Activated effector memory CD4-positive, alpha-beta T cell treated with anti-CD3 and anti-CD28 coated beads, Interleukin-2, amount 50 U/mL, for 16 hours (primary cell): ENCODE measurements around the gene CORT.
A peak's percentile ranks its signal among the peaks of the same experiment; 100 is the strongest.
"Not testable (repeated sequence)": the region's sequence is repeated elsewhere in the genome, so short reads cannot be mapped to it uniquely, and the experiment has no call there.

Source experiments
- DNase-seq: peaks from one replicate; pipeline ENCODE4 v3.0.0-alpha.2; 2020

The CORT gene

DNA sequence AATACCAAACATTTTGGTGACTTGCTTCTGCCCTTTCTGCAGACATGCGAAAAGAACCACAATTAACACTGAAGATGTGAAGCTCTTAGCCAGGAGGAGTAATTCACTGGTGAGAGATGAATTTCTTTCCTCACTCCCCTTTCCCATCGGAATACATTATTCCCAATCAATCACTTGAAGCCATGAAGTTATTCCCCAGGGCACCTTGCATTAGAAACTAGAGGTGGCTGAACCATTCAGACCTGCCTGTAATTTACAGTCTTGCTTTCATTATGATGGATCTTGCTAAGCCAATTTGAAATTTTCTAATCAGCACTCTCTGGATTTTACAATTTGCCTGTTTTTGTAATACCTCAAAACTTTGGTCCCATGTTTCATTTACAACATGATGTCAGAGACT is 9.5 kb upstream of the CORT start:
- no peak for DNase-seq

DNA sequence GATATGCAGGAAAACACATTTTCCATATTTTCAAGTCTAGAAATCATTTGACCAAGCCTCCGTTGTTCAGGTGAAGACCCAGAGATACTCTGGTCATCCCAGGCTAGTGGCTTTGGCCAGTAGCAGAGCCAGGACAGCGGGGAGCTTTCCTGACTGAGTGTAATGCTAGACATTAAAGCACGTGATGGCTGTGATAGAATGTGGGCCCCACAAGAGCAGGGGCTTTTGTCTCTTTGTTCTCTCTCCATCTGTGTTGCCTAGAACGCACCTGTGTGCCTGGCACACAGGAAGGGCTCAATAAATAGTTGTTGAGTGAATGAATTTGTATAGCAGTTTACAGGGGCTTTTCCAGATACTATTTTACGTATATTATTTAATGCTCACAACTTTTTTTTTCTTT is 9.0 kb upstream of the CORT start:
- DNase-seq: no peak

DNA sequence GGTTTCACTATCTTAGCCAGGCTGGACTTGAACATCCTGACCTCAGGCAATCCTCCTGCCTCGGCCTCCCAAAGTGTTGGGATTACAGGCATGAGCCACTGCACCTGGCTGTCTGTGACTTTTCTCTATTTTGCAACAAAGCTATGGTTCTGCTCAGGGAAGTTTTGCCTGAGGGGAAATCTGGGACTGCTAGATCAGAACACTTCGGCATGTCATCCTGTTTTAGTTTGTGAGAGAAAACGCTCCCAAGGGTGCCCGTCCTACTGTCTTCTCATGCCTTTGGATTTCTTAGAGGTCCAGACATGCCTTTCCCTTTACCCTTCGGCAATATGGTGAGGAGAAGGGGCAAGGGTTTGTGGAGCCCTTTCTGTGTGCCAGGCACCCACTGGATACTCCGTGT is 5.6 kb upstream of the CORT start:
- DNase-seq: no peak

DNA sequence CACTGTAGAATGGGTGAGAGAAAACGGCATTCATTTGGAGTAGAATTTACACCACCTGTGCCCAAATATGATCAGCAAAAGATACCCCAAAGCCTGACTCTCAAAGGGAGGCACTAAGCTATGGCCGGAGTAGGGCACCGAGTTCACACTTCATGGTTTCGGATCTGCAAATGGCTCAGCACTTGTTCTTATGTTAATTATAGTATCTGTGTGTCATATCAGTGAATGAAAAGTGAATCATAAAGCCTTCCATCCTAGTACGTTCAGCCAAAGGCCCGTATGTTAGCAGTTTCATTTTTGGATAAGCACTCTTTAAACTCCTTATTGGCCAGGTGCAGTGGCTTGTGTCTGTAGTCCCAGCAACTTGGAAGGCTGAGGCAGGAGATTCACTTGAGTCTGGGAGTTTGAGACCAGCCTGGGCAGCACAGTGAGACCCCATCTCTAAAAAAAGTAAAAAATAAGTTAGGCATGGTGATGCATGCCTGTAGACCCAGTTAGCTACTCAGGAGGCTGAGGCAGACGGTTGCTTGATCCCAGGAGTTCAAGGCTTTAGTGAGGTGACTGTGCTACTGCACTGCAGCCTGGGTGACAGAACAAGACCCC is 4.9 kb upstream of the CORT start:
- DNase-seq: no peak

DNA sequence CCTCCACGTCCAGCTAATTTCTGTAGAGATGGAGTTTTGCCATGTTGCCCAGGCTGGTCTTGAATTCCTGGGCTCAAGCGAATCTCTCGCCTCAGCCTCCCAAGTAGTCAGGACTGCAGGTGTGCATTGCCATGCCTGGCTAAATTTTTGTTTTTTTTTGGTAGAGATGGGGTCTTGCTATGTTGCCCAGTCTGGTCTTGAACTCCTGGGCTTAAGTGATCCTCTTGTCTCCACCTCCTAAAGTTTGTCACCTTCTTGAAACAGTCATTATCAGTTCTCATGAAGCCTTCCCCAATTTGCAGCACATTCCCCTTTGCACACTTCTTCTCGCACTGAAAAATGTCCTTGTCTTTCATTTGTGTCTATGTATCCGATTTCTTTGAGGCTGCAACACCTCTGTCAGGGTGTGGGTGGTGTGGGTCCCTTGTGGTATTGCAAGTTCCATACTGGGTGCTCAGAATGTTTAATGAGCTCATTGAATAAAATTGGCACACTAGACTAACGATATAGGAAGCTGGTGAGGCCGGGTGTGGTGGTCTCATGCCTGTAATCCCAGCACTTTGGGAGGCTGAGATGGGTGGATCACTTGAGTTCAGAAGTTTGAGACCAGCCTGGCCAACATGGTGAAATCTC is 2.9 kb upstream of the CORT start:
- DNase-seq: no peak

DNA sequence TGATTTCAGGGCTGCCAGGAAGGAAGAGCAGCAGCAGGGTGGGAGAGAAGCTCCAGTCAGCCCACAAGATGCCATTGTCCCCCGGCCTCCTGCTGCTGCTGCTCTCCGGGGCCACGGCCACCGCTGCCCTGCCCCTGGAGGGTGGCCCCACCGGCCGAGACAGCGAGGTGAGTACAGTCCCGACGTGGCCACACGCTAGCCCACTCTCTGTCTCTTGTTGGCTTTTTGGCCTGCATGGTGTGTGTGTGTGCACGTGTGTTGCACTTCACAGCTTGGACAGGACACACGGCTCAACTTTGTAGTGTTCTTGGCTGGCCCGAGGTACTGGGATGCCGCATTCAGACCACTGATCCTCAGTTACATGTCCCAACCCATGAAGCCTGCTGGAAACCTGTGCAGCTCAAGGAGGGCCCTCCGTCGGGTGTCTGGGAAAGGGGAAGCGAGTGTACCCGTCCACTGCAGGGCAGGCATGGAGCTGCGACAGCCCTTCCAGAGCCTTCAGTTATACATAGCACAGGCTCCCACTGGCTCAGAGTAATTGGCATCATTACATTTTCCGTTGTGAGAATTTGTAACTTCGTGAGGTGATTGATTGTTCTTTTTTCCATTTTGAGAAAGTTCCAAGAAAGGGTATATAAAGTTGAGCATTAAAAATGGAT is 454 bp downstream of the CORT start:
- DNase-seq: no peak

DNA sequence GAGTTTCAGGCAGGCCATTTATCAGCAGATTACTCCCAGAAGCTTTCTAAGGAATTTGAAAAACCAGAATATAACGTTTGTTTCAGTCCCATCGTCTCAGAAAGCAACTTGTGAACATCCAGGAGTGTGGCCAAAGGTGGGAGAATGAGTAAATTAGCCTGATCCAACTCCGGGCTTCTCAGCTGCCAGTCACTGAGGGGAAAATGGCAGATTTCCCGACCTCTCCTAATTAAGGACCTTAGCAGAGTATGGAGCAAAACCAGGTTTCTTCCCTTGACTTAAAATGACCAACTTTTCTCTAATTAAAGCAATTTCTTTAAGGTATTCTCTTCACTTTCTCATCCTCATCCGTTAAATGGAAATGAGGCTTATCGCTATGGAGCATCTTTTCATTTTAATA is 1.0 kb downstream of the CORT start:
- no peak for DNase-seq

DNA sequence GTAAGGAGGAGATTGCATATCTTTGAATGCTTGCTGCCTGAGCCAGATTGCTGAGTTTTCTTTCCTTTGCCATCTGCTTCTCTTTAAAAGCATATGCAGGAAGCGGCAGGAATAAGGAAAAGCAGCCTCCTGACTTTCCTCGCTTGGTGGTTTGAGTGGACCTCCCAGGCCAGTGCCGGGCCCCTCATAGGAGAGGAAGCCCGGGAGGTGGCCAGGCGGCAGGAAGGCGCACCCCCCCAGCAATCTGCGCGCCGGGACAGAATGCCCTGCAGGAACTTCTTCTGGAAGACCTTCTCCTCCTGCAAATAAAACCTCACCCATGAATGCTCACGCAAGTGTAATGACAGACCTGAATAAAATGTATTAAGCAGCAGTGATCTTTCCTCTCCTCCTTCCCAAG is 1.5 kb downstream of the CORT start:
- DNase-seq: no peak

DNA sequence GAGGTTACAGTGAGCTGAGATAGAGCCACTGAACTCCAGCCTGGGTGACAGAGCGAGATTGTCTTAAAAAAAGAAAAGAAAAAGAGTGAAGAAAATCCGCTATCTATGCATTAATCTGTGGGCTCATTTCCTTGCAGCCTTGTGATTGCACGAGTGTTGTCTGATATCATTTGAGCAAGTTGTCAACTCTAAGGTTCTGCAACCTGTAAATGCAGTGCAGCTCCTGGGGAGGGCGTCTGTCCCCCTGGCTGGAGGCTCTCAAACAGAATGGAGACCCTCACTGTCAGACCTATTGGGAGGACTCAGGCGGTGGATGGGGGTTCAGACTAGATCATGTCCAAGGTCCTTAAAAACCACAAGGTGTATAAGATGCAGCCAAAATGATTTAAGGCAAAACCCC is 6.2 kb downstream of the CORT start:
- DNase-seq: no peak

DNA sequence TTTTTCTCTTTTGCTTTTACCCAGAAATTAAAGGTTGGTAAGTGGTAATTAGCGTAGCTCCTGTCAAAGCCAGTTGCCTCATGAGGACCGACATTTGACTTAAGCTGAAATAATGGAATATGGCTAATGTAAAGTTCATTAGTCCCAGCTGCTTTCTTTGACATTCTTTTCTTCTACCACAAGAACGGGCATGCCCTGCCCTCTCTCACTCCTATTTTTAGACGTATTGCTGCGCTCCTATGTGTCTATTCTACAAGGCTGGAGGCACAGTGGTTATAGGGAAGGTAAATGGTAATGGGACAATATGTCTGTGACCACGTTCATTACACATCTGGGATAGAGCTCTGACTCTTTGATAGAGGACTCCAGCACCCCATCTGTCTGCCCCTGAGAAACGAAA is 6.8 kb downstream of the CORT start:
- DNase-seq: no peak

DNA sequence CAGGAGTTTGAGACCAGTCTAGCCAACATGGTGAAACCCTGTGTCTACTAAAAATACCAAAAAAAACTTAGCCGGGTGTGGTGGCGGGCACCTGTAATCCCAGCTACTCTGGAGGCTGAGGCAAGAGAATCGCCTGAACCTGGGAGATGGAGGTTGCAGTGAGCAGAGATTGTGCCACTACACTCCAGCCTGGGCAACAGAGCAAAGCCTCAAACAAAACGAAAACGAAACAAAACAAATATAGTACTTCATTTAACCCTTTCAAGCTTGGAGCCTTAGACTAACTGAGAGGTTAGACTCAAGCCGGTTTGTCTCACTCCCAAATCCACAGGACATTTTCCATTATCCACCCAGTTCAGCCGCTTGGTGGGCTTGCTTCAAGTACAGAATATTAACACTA is 7.6 kb downstream of the CORT start:
- not testable (repeated sequence) for DNase-seq

DNA sequence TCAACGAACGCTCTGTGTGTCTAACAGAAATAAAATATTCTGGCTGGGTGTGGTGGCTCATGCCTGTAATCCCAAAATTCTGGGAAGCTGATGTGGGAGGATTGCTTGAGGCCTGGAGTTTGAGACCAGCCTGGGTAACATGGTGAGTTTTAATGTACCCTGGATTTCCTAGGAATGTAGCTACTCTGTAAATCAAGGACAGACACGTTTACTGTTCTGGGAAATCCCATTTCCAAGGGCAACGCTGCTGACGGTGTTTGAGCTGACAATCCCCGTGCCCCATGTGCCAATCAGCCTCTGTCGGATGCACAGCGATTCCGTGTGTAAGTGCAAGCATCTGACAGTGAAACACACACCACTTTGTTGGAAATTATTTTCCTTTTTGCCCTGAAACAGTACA is 8.0 kb downstream of the CORT start:
- DNase-seq: no peak

DNA sequence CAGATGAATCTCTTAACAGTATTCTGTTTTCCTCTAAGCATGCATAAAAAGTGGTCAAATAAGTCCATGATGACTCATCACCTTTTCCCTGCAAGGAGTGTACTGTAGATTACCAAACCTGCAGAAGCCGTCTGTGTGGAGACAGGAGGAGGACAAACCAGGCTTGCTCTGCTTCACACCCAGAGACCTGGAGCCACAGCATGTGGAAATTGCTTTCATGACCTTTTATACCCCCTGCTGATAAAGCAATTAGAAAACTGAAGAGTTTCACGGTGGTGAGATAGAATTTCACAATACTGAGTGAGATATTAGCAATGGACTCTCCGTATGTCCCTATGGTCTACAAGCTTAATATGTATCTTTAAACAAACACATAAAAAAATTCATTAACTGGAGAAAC is 9.4 kb downstream of the CORT start:
- no peak for DNase-seq

DNA sequence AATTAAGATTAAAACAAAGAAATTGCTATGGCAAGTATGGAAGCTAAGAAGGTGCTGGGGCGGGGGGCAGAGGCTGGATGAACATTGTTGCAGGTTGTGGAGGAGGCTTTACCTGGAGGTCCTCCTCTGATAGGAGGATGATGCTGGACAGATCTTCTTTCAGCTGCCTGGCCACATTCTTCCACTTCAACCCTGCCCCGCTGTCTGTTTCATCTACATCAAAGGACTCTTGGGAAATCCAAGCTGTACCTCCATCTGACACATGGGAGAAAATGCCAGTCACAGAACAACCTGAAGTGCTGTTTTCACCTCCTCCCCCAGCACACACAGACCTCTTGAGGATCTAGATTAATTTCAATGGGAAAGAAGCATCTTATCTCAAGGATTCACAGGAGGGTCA is 17.2 kb downstream of the CORT start:
- no peak for DNase-seq

DNA sequence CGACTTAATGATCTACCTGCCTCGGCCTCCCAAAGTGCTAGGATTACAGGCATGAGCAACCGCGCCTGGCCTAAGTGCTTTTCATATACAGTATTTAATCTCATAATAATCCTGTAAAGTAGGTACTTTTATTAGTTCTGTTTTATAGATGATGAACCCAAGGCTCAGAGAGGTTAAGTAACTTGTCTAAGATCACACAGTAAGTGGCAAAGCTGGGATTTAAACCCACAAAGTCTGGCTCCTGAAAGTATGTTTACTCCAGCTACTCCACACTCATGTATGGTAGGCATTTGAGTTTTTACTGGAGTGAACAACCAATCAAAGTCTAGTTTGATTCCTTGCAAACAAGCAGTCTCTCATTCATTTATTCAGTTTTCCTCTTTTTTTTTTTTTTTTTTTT is 20.2 kb downstream of the CORT start:
- DNase-seq: no peak

DNA sequence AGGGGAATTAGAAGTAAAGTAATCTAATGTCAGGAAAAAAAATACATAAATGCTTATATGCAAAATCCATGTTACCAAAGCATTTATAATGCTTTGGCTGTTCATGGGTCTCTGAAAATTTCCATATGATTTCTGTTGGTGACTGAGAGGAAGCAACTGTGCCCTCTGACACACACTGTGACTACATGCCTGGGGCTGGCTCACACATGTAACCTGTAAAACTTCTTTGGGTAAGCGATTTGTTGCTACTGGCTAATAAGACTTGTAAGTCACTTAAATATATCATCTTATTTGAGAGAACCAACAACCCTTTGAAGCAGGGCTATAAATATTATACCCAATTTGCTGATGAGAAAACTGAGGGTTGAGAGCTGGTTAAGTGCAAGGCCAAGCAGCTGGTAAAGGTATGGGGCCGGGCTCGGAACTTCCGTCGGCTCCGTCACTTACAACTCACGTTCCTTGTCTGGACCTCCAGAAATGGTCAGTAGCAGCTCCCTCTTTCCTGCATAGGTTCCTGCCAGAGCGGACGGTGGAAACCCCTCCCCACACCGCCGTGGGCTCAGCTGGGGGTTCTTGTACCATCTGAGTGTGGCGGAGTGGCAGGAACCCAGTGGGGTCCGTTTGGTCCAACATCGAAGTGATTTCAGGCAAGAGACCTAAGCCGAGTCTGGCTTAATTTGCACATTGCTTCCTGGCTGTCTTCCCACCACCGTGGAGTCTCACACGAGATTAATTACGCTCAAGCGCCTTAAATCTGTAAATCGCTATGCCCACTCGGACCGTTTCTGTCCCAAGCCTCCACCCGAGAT is 21.8 kb downstream of the CORT start:
- no peak for DNase-seq

DNA sequence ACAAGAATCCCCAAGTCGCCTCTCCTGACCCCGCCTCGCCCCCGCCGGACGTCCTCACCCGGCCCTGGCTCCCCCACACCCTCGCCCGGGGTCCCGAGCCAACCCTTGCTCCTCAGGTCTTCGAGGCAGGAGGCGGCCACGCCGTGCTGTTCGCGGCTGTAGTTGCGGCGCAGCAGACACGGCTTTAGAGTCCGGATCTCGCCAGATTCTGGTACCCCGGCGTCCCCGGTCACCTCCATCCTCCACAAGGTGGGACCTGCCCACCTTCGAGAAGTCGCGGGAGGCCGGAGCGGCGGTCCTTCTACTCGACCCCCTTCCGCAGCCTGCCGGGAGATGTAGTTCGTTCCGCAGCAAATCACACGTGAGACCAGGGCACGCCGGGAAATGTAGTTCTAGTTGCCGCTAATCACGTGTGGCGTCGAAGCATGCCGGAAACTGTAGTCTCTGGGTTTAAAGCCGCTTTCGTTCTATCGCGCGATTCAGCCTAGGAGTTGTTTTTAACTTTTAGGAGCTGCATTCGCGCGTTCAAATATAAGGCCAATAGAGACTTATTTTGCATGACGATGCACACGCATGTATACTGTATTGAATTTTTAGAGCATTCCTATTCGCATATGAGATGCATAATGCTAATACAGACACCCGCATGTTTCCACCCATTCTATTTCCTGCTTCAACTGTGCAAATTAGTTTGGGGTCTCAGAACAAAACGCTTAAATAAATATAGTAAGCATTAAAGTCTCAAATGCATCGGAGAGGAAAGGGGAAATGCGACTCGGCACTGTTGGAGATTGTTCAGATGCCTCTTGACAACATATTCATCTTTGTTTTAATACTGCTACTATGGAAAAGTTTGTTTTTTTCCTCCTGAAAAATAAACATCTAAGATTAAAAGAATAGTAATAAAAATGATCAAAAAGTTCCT is 22.7 kb downstream of the CORT start, which contains the start of gene DFFA:
Gene DFFA, minus strand, starts transcription at position 310 of the 925 bp plus-strand sequence. Its CDS starts 71 bp downstream, at position 239.
- DNase-seq: peak; percentile 97

DNA sequence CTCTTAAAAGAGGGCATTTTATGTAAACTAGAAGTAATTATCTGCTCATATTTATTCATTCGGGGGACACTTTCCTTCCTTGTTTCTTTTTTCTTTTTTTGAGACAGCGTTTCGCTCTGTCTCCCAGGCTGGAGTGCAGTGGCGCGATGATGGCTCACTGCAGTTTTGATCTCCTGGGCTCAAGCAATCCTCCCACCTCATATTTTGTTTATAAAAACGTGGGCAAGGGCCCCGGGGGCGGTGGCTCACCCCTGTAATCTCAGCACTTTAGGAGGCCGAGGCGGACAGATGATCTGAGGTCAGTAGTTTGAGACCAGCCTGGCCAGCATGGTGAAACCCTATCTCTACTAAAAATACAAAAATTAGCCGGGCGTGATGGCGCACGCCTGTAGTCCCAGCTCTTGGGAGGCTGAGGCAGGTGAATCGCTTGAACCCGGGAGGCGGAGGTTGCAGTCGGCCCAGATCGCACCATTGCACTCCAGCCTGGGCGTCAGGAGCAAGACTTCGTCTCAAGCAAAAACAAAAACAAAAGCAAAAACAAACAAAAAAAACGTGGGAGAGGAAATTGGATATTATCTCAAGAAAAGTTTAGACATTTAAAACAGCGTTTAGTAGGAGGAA is 23.4 kb downstream of the CORT start:
- DNase-seq: no peak

DNA sequence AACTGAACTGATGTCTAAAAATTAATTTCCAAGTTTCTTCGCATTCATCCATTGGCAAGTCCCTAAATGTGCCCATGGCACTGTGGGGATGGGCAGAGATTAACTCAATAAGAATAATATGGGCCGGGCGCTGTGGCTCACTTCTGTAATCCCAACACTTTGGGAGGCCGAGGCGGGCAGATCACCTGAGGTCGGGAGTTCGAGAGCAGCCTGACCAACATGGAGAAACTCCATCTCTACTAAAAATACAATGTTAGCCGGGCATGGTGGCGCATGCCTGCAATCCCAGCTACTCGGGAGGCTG is 24.4 kb downstream of the CORT start:
- not testable (repeated sequence) for DNase-seq

DNA sequence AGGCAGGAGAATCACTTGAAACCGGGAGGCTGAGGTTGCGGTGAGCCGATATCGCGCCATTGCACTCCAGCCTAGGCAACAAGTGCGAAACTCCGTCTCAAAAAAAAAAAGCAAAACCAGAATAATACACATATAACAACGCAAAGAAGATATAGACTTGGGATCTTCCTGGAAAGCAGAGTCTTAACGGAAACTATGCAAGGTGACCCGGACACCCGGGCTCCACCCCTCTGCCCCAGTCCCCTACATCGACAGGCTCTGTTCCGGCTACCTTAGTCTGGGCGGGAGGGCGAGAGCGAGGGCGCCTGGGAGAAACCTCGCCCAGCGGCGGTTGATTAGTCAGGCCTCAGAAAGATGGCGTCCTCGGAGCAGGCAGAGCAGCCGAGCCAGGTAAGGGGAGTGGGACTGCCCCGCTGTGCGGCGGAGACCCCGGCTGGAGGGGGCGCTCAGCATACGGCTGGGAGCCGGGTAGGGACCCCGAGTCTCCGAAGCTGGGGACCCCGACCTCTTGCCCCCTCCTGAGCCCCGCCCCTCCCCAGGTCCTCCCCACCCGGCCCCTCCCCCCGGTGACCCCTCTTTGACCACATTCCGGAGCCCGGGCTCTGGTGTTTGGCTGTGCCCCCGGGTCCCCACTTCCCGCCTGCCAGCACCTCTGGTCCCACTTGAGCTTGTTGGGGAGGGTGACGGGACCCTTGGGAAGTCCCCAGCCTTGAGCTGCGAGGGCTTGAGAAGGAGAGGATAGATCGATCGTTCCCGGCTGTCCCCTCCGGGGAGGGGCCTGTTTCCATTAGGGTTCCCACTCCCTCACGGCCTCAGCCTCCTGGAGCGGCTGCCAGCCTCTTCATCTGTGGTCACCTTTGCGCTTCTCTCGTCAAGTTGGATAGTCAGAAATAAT is 25.0 kb downstream of the CORT start, which contains the start of gene PEX14:
Gene PEX14, plus strand, starts transcription at position 338 of the 895 bp plus-strand sequence. Its CDS starts 17 bp downstream, at position 355.
- DNase-seq: peak; percentile 95

DNA sequence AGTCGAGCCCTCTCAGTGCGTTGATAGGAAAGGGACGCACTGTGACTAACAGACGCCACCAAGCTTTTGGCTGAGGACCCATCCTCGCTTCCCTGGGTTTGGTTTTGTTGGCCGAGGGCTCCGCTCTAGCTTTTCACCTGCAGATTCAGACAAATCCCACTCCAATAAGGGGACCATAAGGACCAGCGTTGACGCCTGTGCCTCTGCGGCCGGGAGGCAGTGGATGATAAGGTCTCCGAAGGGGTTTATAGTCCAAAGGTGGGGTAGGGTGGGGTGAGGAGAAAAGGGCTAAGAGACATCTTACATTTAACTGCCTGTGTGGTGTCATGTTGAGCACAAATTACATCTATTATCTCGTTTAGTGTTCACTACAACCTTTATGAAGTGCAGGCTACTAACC is 25.7 kb downstream of the CORT start:
- no peak for DNase-seq
